Colonic mucosa (tissue), 4 donors: Measurements from ENCODE around the gene SMTN. TPM values are rescaled to one million over a fixed set of nuclear protein-coding genes. Genes with fewer than 3 reads are reported as not detected.
A peak's percentile ranks its signal among the peaks of the same experiment; 100 is the strongest.

Experiments
- DNase-seq: peaks from one replicate; pipeline ENCODE4 v3.0.0-alpha.2; 2020
- H3K27ac ChIP-seq: fragments of 200-600 bp; one replicate; pipeline ENCODE4 v1.8.0; 2021
- H3K27me3 ChIP-seq: fragments of 200-600 bp; one replicate; pipeline ENCODE4 v1.8.0; 2021
- H3K36me3 ChIP-seq: fragments of 200-600 bp; one replicate; pipeline ENCODE4 v1.8.0; 2021
- H3K4me1 ChIP-seq: fragments of 200-600 bp; one replicate; pipeline ENCODE4 v1.8.0; 2021; ENCODE audit warnings: mild to moderate bottlenecking
- H3K4me3 ChIP-seq: fragments of 200-600 bp; one replicate; pipeline ENCODE4 v1.8.0; 2021
- H3K9ac ChIP-seq, 2 donors: one replicate each; pipeline ENCODE4 v1.7.0; 2013; ENCODE audit warnings: control low read depth in 2 of 2, low read depth in 2 of 2, low read length in 2 of 2
- H3K9me3 ChIP-seq: fragments of 200-600 bp; one replicate; pipeline ENCODE4 v1.8.0; 2021
- intact Hi-C: fragments of 100-400 bp; cut with DNase I; formaldehyde crosslinking; loops from one replicate; pipeline ENCODE4 v1.14.1; 2022
- total RNA-seq, 2 donors: library from RNA; stranded (reverse); fragmentation: NEBNext Ultra II Directional in 1 of 2; extraction: Animal tissue kit (Norgen Biotek cat#: 25700) in 1 of 2; gene quantifications; one replicate each; pipeline ENCODE4 v1.2.1, GENCODE V29; 2021
- TF ChIP-seq, protein P1 (sequence below): fragments of 200-600 bp; IDR thresholded peaks from one replicate; pipeline ENCODE4 v1.8.0; 2022; ENCODE audit warnings: antibody characterized with exemption, mild to moderate bottlenecking
- donor health status: healthy.
- donor health status: DM: no; HTN: no; CAD: no.
- donor health status: DM: no; HTN: no; CAD: no.

The SMTN gene
- total RNA-seq, 2 donors from 2014 or later = 152 to 159 TPM

DNA sequence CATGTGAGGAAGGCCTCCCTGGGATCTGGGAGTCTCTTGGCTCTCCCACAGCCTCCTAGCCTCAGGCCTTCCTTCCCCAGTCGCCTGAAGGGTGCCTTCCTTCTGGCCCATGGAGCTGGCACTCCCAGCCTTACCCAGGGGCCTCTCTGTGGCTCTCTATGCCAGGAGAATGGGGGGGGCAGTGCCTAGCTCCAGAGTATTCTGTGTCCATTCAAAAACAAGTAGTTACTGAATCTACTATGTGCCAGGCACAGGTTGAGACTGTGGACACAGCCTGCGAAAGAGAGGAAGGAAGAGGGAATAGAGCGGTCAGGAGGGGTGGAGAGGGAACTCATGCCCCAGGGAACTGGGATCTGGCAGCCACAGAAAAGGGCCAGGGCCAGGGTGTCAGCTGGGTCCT, 61.9 kb downstream of the SMTN start:
- no peaks in the 10 kb centered on the region for H3K36me3 ChIP-seq
- H3K27me3 ChIP-seq = no peaks in the 10 kb centered on the region
- H3K9ac ChIP-seq = no peak overlapping the region
- H3K9me3 ChIP-seq = no peaks in the 10 kb centered on the region
- intact Hi-C loops = no loop called here
- TF ChIP-seq, protein P1, sequence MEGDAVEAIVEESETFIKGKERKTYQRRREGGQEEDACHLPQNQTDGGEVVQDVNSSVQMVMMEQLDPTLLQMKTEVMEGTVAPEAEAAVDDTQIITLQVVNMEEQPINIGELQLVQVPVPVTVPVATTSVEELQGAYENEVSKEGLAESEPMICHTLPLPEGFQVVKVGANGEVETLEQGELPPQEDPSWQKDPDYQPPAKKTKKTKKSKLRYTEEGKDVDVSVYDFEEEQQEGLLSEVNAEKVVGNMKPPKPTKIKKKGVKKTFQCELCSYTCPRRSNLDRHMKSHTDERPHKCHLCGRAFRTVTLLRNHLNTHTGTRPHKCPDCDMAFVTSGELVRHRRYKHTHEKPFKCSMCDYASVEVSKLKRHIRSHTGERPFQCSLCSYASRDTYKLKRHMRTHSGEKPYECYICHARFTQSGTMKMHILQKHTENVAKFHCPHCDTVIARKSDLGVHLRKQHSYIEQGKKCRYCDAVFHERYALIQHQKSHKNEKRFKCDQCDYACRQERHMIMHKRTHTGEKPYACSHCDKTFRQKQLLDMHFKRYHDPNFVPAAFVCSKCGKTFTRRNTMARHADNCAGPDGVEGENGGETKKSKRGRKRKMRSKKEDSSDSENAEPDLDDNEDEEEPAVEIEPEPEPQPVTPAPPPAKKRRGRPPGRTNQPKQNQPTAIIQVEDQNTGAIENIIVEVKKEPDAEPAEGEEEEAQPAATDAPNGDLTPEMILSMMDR = no peak
- no peak for DNase-seq
- no peak overlapping the region for H3K4me3 ChIP-seq
- no peaks in the 10 kb centered on the region for H3K4me1 ChIP-seq
- H3K27ac ChIP-seq = no peak overlapping the region

DNA sequence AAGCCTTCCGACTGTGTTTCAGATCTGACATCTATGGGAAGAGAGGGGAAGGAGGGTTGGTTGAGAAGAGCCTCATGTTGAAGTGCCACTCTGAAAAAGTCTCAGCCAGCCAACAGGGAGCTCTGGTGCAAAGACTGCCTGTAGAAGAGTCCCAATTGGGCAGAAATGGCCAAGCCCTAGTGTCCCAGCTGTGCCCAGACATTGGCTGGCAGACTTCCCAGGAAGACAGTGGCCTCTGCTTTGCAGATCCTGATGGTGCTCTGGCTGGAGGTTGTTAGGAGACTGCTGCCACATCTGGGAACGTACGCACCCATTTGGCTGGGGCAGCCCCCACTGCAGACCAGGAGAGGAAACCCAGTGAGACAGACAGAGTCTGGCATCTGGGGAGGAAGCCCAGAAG, 62.4 kb downstream of the SMTN start:
- H3K9ac ChIP-seq = no peak overlapping the region
- no peaks in the 10 kb centered on the region for H3K9me3 ChIP-seq
- H3K4me1 ChIP-seq = no peaks in the 10 kb centered on the region
- TF ChIP-seq, protein P1 = no peak
- no peak for DNase-seq
- no peaks in the 10 kb centered on the region for H3K27me3 ChIP-seq
- intact Hi-C loops = no loop called here
- no peak overlapping the region for H3K4me3 ChIP-seq
- no peaks in the 10 kb centered on the region for H3K36me3 ChIP-seq
- no peak overlapping the region for H3K27ac ChIP-seq

DNA sequence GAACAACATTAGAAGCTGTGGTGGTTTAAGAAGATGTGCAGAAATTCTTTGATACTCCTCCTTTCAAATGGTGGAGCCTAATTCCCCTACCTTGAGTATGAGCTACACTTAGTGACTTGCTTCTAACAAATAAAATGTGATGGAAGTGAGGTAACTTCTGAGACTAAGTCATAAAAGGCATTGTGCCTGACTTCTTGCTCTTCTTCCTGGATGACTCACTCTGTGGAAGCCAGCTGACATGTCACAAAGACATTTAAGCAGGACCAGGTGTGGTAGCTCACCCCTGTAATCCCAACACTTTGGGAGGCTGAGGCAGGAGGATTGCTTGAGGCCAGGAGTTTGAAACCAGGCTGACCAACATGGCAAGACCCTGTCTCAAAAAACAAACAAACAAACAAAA, 63.1 kb downstream of the SMTN start:
- DNase-seq = no peak
- intact Hi-C loops = no loop called here

DNA sequence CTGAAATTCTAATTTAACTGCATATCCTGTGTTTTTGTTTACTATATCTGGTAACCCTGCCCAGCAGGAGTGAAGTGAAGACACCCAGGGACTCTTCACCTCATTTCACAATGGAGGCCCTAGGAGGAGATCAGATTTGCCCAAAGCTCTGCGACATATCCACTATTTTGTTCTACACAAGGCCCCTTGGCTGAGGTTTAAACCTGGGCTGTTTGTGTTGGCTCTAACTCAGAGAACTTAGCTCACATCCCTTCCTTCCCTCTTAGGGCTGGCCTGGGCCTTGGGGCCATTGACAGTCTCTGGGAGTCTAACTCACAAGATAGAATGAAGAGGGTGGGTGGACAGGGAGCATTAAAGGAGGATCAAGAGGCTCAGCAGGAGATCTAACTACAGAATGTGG, 67.4 kb downstream of the SMTN start:
- TF ChIP-seq, protein P1 = no peak
- Histone ChIP-seq H3K27ac (no peak overlapping the region), H3K36me3 (no peaks in the 10 kb centered on the region), H3K4me3 (no peak overlapping the region), H3K9me3 (no peaks in the 10 kb centered on the region), H3K9ac (no peak overlapping the region), H3K4me1 (no peaks in the 10 kb centered on the region), H3K27me3 (no peaks in the 10 kb centered on the region)
- no peak for DNase-seq
- intact Hi-C loops = loop anchor here (2.0 to 5.0 kb wide), 2 partner anchors 41 to 202 kb away; partner anchors contain the start of gene SELENOM

More for the DNA sequence above, 63.1 kb downstream of the SMTN start:
- H3K27ac ChIP-seq = no peak overlapping the region
- H3K9me3 ChIP-seq = no peaks in the 10 kb centered on the region
- no peaks in the 10 kb centered on the region for H3K27me3 ChIP-seq
- TF ChIP-seq, protein P1 = no peak
- no peak overlapping the region for H3K9ac ChIP-seq
- H3K4me3 ChIP-seq = no peak overlapping the region
- no peaks in the 10 kb centered on the region for H3K4me1 ChIP-seq
- no peaks in the 10 kb centered on the region for H3K36me3 ChIP-seq

DNA sequence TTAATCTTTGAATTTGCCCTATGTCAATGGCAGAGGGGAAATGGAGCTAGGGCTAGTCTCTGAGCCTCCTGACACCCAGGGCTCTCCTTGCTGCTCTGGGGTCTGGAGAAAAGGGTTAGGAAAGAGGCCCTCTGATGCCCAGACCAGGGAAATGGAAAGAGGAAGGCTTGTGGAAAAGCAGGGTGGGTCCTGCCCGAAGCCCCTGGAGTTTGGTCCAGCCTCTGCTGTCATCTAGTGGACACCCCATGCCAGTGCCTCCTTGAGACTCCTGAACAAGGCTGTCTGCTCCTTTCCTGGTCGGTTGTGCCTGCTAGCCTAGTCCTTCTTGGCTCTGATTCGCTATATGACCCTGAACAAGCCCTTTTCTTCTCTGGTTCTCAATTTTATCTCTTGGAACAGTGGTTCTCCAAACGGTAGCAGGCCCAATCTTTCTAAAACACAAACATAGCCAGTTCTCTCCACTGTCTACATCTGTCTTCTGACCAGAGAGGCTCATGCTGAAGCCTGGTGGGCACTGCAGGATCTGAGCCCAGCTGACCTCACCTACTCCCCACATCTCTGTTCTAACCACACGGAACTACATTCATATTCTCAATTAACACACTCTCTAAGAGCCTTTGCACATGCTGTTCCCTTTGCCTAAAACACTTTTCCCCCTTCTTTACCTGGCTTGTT, 68.0 kb downstream of the SMTN start:
- intact Hi-C loops = loop anchor here (2.0 to 5.0 kb wide), 2 partner anchors 42 to 202 kb away; partner anchors contain the start of gene SELENOM
- Histone ChIP-seq H3K4me3 (no peak overlapping the region), H3K27me3 (no peaks in the 10 kb centered on the region), H3K4me1 (no peaks in the 10 kb centered on the region), H3K9me3 (no peaks in the 10 kb centered on the region), H3K27ac (no peak overlapping the region), H3K9ac (no peak overlapping the region), H3K36me3 (no peaks in the 10 kb centered on the region)
- DNase-seq = peak; percentile 76
- TF ChIP-seq, protein P1 = peak; percentile 86
